Pulmonary artery endothelial cell (primary cell): ENCODE data around the gene SPDYA. TPM values are rescaled to one million over a fixed set of nuclear protein-coding genes. Genes with fewer than 3 reads are reported as not detected.

Experiments
- total RNA-seq: library from RNA; depleted of rRNA; stranded (reverse); fragments of >200 nt; gene quantifications from 2 replicates; pipeline ENCODE4 v1.2.3, GENCODE V29; 2014

SPDYA gene
- total RNA-seq, 1 donor from 2014 or later: 0.79 TPM

Other genes with a start within 250 kb of the SPDYA start
- gene PPP1CB, start 59.0 kb upstream of the SPDYA start, total RNA-seq: 169 and 197 TPM in 2 replicates
- gene TRMT61B, start 59.5 kb downstream of the SPDYA start, total RNA-seq: 12.0 and 18.2 TPM in 2 replicates
- 103 and 105 TPM in 2 replicates for gene WDR43, start 83.8 kb downstream of the SPDYA start, total RNA-seq
- 0.14 TPM in 1 of 2 replicates, not detected in the other for gene TOGARAM2, start 170.5 kb downstream of the SPDYA start, total RNA-seq